HTR-8/SVneo (cell line): Measurements from ENCODE around the gene MRPL54.

ENCODE experiments used
- DNase-seq: peaks from one replicate; pipeline ENCODE4 v3.0.0; 2011; ENCODE audit warnings: low spot score, mixed read lengths; ENCODE audit not compliant: insufficient read length
- FAIRE-seq: peaks from 2 replicates; lab custom pipeline; 2011; peaks lifted over from hg19 to GRCh38; lab: Jason Lieb, UNC

The MRPL54 gene

GRCh38 chr19:3782903-3783302, 20.4 kb downstream of the MRPL54 start:
- DNase-seq (no peak), FAIRE-seq (no peak)

GRCh38 chr19:3783660-3784584, 21.4 kb downstream of the MRPL54 start:
- no peak for DNase-seq
- FAIRE-seq = no peak

- no peak for FAIRE-seq
- peak; percentile 31 for DNase-seq
These were observed 22.3 kb downstream of the MRPL54 start for GRCh38 chr19:3784607-3785450.

GRCh38 chr19:3785451-3785937, 23.0 kb downstream of the MRPL54 start:
- FAIRE-seq (no peak), DNase-seq (no peak)

- FAIRE-seq (no peak), DNase-seq (no peak)
These were observed 23.7 kb downstream of the MRPL54 start, which contains the start of gene MATK for GRCh38 chr19:3785938-3786824. TSS of gene MATK (minus strand) at chr19:3786381. CDS start at chr19:3785135, 1,246 bp downstream.

- FAIRE-seq = no peak
- DNase-seq = no peak
These were observed 26.7 kb downstream of the MRPL54 start for GRCh38 chr19:3788996-3789778.

GRCh38 chr19:3790209-3790734, 27.8 kb downstream of the MRPL54 start:
- DNase-seq = no peak
- FAIRE-seq = no peak

- DNase-seq = no peak
- FAIRE-seq = no peak
These were observed 28.5 kb downstream of the MRPL54 start for GRCh38 chr19:3790941-3791340.

GRCh38 chr19:3792114-3792513, 29.6 kb downstream of the MRPL54 start:
- no peak for FAIRE-seq
- DNase-seq = no peak

- DNase-seq (no peak), FAIRE-seq (no peak)
These were observed 31.3 kb downstream of the MRPL54 start for GRCh38 chr19:3793799-3794198.

- DNase-seq (no peak), FAIRE-seq (no peak)
These were observed 33.9 kb downstream of the MRPL54 start for GRCh38 chr19:3796358-3796757.

GRCh38 chr19:3798137-3798536, 35.7 kb downstream of the MRPL54 start:
- no peak for FAIRE-seq
- DNase-seq = no peak

GRCh38 chr19:3800996-3801395, 38.5 kb downstream of the MRPL54 start:
- FAIRE-seq (no peak), DNase-seq (no peak)

GRCh38 chr19:3801412-3802096, 39.1 kb downstream of the MRPL54 start:
- no peak for FAIRE-seq
- DNase-seq = no peak

GRCh38 chr19:3803114-3803888, 40.8 kb downstream of the MRPL54 start:
- FAIRE-seq (no peak), DNase-seq (no peak)

- no peak for FAIRE-seq
- DNase-seq = no peak
These were observed 41.5 kb downstream of the MRPL54 start for GRCh38 chr19:3803986-3804385.

- DNase-seq (no peak), FAIRE-seq (no peak)
These were observed 41.9 kb downstream of the MRPL54 start for GRCh38 chr19:3804429-3804828.

- no peak for DNase-seq
- FAIRE-seq = no peak
These were observed 43.4 kb downstream of the MRPL54 start for GRCh38 chr19:3805859-3806258.
